Mesenteric fat pad (tissue), 1 donor: ENCODE data around the gene LRMDA. TPM values are rescaled to one million over a fixed set of nuclear protein-coding genes. Genes with fewer than 3 reads are reported as not detected.

Source experiments
- DNase-seq: peaks from one replicate; pipeline ENCODE4 v3.0.0-alpha.2; 2020; ENCODE audit warnings: low spot score
- total RNA-seq: library from RNA; stranded (reverse); fragmentation: NEBNext Ultra II Directional; extraction: Animal tissue kit (Norgen Biotek cat#: 25700); gene quantifications from one replicate; pipeline ENCODE4 v1.2.1, GENCODE V29; 2021
- donor health status: DM: yes; HTN: yes; CAD: no.

LRMDA gene
- total RNA-seq, 1 donor from 2014 or later, result 26.6 TPM

- no peak for DNase-seq
These were observed 786.6 kb downstream of the LRMDA start for GRCh38 chr10:76218035-76218434.

- DNase-seq, result no peak
These were observed 797.9 kb downstream of the LRMDA start for GRCh38 chr10:76229341-76229740.

- no peak for DNase-seq
These were observed 799.5 kb downstream of the LRMDA start for GRCh38 chr10:76230921-76231285.

- no peak for DNase-seq
These were observed 800.0 kb downstream of the LRMDA start for GRCh38 chr10:76231286-76231934.

GRCh38 chr10:76234499-76235226 lies 803.2 kb downstream of the LRMDA start:
- no peak for DNase-seq

GRCh38 chr10:76236356-76236755 lies 804.9 kb downstream of the LRMDA start:
- DNase-seq, result no peak

- DNase-seq, result no peak
These were observed 811.5 kb downstream of the LRMDA start for GRCh38 chr10:76242956-76243355.

GRCh38 chr10:76244061-76244686 lies 812.8 kb downstream of the LRMDA start:
- no peak for DNase-seq

GRCh38 chr10:76245951-76246495 lies 814.6 kb downstream of the LRMDA start:
- no peak for DNase-seq

GRCh38 chr10:76248649-76249200 lies 817.3 kb downstream of the LRMDA start:
- no peak for DNase-seq

- no peak for DNase-seq
These were observed 820.6 kb downstream of the LRMDA start for GRCh38 chr10:76251841-76252671.

- no peak for DNase-seq
These were observed 821.3 kb downstream of the LRMDA start for GRCh38 chr10:76252733-76253132.

- no peak for DNase-seq
These were observed 823.8 kb downstream of the LRMDA start for GRCh38 chr10:76255241-76255640.

- no peak for DNase-seq
These were observed 826.4 kb downstream of the LRMDA start for GRCh38 chr10:76257816-76258215.

- DNase-seq, result no peak
These were observed 834.2 kb downstream of the LRMDA start for GRCh38 chr10:76265441-76266113.

GRCh38 chr10:76268530-76268929 lies 837.1 kb downstream of the LRMDA start:
- DNase-seq, result no peak

- DNase-seq, result no peak
These were observed 837.5 kb downstream of the LRMDA start for GRCh38 chr10:76268954-76269353.

- no peak for DNase-seq
These were observed 839.0 kb downstream of the LRMDA start for GRCh38 chr10:76270464-76270863.

GRCh38 chr10:76274933-76275332 lies 843.5 kb downstream of the LRMDA start:
- no peak for DNase-seq

GRCh38 chr10:76278811-76279460 lies 847.5 kb downstream of the LRMDA start:
- DNase-seq, result no peak
